Glutamatergic neuron (in vitro differentiated cells): ENCODE data around the gene CNTN1. TPM values are rescaled to one million over a fixed set of nuclear protein-coding genes. Genes with fewer than 3 reads are reported as not detected.

ENCODE experiments used
- DNase-seq: peaks from one replicate; pipeline ENCODE4 v3.0.0; 2022
- H3K27ac Mint-ChIP-seq: one replicate; pipeline ENCODE4 v1.8.0; 2020; ENCODE audit warnings: mild to moderate bottlenecking, mixed read lengths, inconsistent platforms; ENCODE audit not compliant: unreplicated experiment
- H3K27me3 Mint-ChIP-seq: one replicate; pipeline ENCODE4 v1.8.0; 2020; ENCODE audit warnings: mild to moderate bottlenecking, moderate library complexity, mixed read lengths, inconsistent platforms; ENCODE audit not compliant: unreplicated experiment
- H3K36me3 Mint-ChIP-seq: one replicate; pipeline ENCODE4 v1.8.0; 2020; ENCODE audit warnings: mild to moderate bottlenecking, mixed read lengths, inconsistent platforms; ENCODE audit not compliant: unreplicated experiment
- H3K4me1 Mint-ChIP-seq: one replicate; pipeline ENCODE4 v1.8.0; 2020; ENCODE audit warnings: mild to moderate bottlenecking, low read depth, mixed read lengths, inconsistent platforms; ENCODE audit not compliant: unreplicated experiment
- H3K4me3 Mint-ChIP-seq: one replicate; pipeline ENCODE4 v1.8.0; 2020; ENCODE audit warnings: mild to moderate bottlenecking, mixed read lengths, inconsistent platforms; ENCODE audit not compliant: unreplicated experiment
- H3K9me3 Mint-ChIP-seq: one replicate; pipeline ENCODE4 v1.8.0; 2020; ENCODE audit warnings: mild to moderate bottlenecking, moderate library complexity, mixed read lengths, inconsistent platforms; ENCODE audit not compliant: unreplicated experiment
- CTCF ChIP-seq: fragments of 200-600 bp; sonication (generic); IDR thresholded peaks from one replicate; pipeline ENCODE4 v1.5.0; 2021; ENCODE audit not compliant: partially characterized antibody, unreplicated experiment
- total RNA-seq: library from RNA; stranded (reverse); fragmentation: NEBNext Ultra II Directional; extraction: Animal tissue kit (Norgen Biotek cat#: 25700); gene quantifications from one replicate; pipeline ENCODE4 v1.2.1, GENCODE V29; 2021; ENCODE audit not compliant: unreplicated experiment

CNTN1 gene
- total RNA-seq, 1 donor from 2014 or later, result 81.4 TPM

- Mint-ChIP-seq H3K9me3 (peaks cover 4% of the 10 kb centered on the region), H3K27ac (peak overlapping the region; percentile 64), H3K4me1 (peaks cover 2% of the 10 kb centered on the region), H3K27me3 (peaks cover 4% of the 10 kb centered on the region), H3K4me3 (peak overlapping the region; percentile 93), H3K36me3 (no peaks in the 10 kb centered on the region)
- no peak for TF ChIP-seq CTCF
- peak; percentile 79 for DNase-seq
Observed at GRCh38 chr12:40693207-40693821, 1.1 kb downstream of the CNTN1 start.

GRCh38 chr12:40697566-40698259 lies 5.5 kb downstream of the CNTN1 start:
- no peak overlapping the region for H3K4me3 Mint-ChIP-seq
- DNase-seq, result no peak
- peak overlapping the region; percentile 17 for H3K27ac Mint-ChIP-seq
- H3K9me3 Mint-ChIP-seq, result no peaks in the 10 kb centered on the region
- H3K36me3 Mint-ChIP-seq, result no peaks in the 10 kb centered on the region
- H3K27me3 Mint-ChIP-seq, result peaks cover under 1% of the 10 kb centered on the region
- H3K4me1 Mint-ChIP-seq, result peaks cover 2% of the 10 kb centered on the region
- TF ChIP-seq CTCF, result no peak

- DNase-seq, result no peak
- H3K36me3 Mint-ChIP-seq, result no peaks in the 10 kb centered on the region
- no peak overlapping the region for H3K27ac Mint-ChIP-seq
- no peak for TF ChIP-seq CTCF
- no peak overlapping the region for H3K4me3 Mint-ChIP-seq
- H3K4me1 Mint-ChIP-seq, result peaks cover 2% of the 10 kb centered on the region
- H3K27me3 Mint-ChIP-seq, result no peaks in the 10 kb centered on the region
- no peaks in the 10 kb centered on the region for H3K9me3 Mint-ChIP-seq
Observed at GRCh38 chr12:40701756-40702155, 9.5 kb downstream of the CNTN1 start.

- H3K9me3 Mint-ChIP-seq, result peaks cover 2% of the 10 kb centered on the region
- H3K27me3 Mint-ChIP-seq, result no peaks in the 10 kb centered on the region
- H3K4me1 Mint-ChIP-seq, result no peaks in the 10 kb centered on the region
Observed at GRCh38 chr12:40711121-40711520, 18.9 kb downstream of the CNTN1 start.

More at GRCh38 chr12:40711121-40711520, 18.9 kb downstream of the CNTN1 start:
- Mint-ChIP-seq H3K27ac (no peak overlapping the region), H3K36me3 (no peaks in the 10 kb centered on the region), H3K4me3 (no peak overlapping the region)
- no peak for TF ChIP-seq CTCF
- DNase-seq, result no peak
